HG02943 (cell line): ENCODE measurements around the gene PIK3CD.

Experiments used
- ATAC-seq: cut with Tn5 transposase; IDR thresholded peaks from one replicate; pipeline ENCODE4 v1.9.1; 2021; ENCODE audit warnings: mild to moderate bottlenecking, low read depth, moderate library complexity; ENCODE audit not compliant: unreplicated experiment

The PIK3CD gene

DNA sequence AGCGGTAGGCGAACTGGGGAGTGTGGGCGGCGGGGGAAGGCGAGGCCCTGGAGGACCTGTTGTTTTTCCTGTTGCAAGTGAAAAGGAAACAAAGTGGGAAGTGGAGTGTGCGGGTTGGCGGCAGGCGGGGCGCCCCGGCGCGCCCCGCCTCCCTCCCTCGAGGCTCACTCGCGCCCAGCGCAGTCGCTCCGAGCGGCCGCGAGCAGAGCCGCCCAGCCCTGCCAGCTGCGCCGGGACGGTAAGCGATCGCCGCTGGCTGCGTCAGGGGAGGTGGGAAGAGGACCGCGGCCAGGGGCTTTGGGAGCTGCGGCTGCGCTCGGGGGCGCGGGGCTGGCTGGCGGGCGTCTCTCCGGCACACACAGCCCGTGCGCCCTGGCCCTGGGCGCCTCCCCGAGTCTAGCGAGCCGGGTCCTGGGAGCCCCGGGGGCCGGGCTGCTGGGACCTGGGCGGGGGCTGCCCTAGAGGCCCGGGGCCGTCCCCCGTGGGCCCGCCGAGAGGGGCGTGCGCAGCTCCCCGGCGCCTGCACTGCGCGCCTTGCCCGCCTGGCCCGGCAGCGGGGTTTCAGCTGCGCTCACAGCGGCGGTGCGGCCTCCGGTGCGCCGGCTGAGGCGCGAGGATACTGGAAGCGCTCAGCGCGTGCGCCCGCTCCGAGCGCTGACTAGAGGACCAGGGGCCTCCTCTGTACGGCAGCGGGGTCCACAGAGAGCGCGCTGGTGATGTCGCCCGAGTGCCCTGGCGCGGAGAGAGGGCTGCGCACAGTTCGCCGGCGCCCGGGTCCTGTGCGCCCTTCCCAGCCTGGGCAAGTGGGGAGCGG is at the start of gene PIK3CD:
TSS of gene PIK3CD (plus strand) at position 167 of the 814 bp plus-strand sequence. CDS start 58,725 bp downstream, outside the sequence.
- ATAC-seq = no peak

- no peak for ATAC-seq
These were observed 49.4 kb upstream of the PIK3CD start for GRCh38 chr1:9601942-9602793.

GRCh38 chr1:9602794-9603167 is 48.8 kb upstream of the PIK3CD start:
- ATAC-seq = no peak

GRCh38 chr1:9603307-9603706 is 48.2 kb upstream of the PIK3CD start:
- ATAC-seq = no peak

GRCh38 chr1:9603766-9604753 is 47.5 kb upstream of the PIK3CD start:
- no peak for ATAC-seq

GRCh38 chr1:9604836-9605235 is 46.7 kb upstream of the PIK3CD start:
- no peak for ATAC-seq

DNA sequence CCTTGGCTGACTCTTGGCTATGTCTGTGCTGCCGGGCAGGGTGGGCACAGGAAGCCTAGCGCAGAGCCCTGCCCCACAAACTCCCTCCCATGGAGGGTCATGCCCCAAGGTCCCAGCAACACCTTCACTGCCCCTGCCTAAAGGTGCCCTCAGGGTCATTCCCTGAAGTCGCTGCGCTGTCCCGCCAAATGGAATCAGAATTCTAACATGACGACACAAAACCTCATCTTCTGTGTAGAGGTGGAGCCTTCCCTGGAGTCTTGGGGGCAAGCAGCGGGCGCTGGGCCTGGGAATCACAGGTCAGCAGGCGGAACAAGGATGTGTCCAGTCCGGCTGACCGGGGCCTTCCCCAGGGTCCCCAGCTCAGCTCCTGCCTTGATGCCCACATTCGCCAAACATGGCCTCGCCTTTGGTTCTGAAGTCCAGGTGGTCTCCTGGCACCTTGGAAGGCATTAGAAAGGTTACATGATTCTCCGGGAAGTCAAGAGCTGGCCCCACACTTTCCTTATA is 45.5 kb upstream of the PIK3CD start:
- ATAC-seq = no peak

DNA sequence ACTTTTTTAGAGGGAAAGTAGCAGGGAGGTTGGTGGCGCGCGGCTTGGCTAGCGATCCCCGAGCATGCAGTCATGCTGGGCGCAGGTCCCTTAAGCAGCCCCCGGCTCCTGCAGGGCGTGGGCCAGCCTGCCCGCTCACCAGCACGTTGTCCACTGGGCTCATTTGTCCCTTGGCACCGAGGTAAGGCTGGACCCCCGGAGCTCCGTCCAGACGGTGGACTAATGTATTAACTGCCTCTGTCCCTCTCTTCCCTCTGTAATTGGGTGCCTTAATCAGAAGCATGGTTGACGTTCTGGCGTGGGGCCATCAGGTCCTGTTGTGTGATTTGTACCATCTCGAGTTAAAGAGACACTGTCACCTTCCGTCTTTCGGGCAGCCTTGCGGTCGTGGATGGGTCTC is 45.1 kb upstream of the PIK3CD start:
- ATAC-seq = no peak

DNA sequence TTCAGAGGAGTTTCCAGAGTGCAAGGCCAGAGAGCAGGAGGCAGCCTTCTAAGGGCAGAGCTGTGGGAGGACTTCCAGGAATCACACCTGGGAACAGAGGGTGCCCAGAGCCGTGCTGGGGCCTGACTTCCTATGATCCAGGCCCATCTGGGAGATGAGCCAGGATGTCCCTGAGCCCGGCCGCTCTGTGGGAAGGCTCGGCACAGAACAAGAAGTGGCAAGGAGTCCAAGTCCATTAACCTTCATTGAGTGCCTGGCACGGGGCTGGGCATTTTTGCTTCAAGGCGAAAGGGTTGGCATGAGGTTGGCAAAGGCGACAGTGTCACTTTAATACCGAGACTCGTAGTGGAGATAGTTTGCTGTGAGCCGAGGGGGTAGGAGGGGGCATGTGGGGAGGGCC is 44.6 kb upstream of the PIK3CD start:
- ATAC-seq = no peak

GRCh38 chr1:9607352-9607751 is 44.2 kb upstream of the PIK3CD start:
- ATAC-seq = no peak

- no peak for ATAC-seq
These were observed 41.5 kb upstream of the PIK3CD start for GRCh38 chr1:9609998-9610397.

GRCh38 chr1:9610548-9610947 is 41.0 kb upstream of the PIK3CD start:
- ATAC-seq = no peak

GRCh38 chr1:9611716-9612115 is 39.8 kb upstream of the PIK3CD start:
- ATAC-seq = no peak

DNA sequence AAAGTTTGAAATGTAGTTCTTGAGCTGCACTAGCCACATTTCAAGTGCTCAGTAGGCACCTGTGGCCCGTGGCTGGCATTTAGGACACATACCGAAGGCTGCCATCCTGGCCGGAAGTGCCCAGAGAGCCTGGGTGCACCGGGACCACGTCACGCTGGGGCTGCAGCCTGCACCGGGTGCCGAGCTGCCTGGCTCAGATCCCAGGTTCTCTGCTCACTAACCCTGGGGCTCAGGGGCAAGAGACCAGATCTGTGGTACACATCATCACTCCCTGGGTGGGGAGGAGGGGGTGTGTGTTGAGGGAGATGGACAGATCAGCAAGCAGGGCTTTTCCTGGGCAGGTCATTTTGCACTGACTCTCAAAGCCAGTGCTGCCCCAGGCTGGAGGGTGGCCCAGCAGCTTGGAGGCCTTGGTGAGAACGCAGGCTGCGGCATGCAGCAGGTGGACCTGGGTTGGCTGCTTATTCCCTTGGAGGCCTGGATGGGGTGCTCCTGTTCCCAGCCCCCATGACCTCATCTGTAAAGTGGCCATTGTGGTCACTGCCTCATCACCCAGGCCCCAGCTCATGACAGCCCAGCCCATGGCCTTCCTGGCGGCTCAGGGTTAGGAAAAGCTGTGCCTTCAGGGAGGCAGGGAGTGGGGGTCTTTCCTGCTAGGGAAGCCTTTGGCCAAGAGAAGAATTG is 39.2 kb upstream of the PIK3CD start:
- no peak for ATAC-seq

- ATAC-seq = no peak
These were observed 38.5 kb upstream of the PIK3CD start for GRCh38 chr1:9612871-9613624.

- ATAC-seq = no peak
These were observed 37.8 kb upstream of the PIK3CD start for GRCh38 chr1:9613625-9614299.

GRCh38 chr1:9615316-9616063 is 36.0 kb upstream of the PIK3CD start:
- no peak for ATAC-seq
